ENCODE results near the gene ZNF197. TPM values are rescaled to one million over a fixed set of nuclear protein-coding genes. Genes with fewer than 3 reads are reported as not detected.
A peak's percentile ranks its signal among the peaks of the same experiment; 100 is the strongest.
"Not testable (repeated sequence)": the region's sequence is repeated elsewhere in the genome, so short reads cannot be mapped to it uniquely, and the experiment has no call there.

Gene ZNF197
- 1 to 10 TPM; 4.4 to 9.5 (median 6.9) TPM for total RNA-seq
- long read RNA-seq, partial matches to known transcripts = 0 of 1 reads
- long read RNA-seq, other reads (novel, unspliced or antisense) = 0 of 1 reads

- Histone ChIP-seq H3K27me3 (no peaks in the 10 kb centered on the region), H3K4me1 (peaks cover 0 to 8% (median 4%) of the 10 kb centered on the region in 4 donors), H3K27ac (peak within 1 kb of the TSS; percentile 60 to 89 (median 79)), H3K9me3 (no peaks in the 10 kb centered on the region), H3K4me3 (peak within 1 kb of the TSS; percentile 93 to 95 (median 94)), H3K36me3 (peaks cover 0 to 5% (median 0%) of the 10 kb centered on the region in 4 donors)
- ATAC-seq (peak; percentile 98 to 100 (median 98)), DNase-seq (peak; percentile 82 to 90 (median 87))
- intact Hi-C loops (cut with DNase I) = no loop called here
- WGBS (ENCODE audit: insufficient coverage, low coverage, low lambda C conversion rate, missing lambda C conversion rate) = 4% methylated on average over 3 of the region's 47 CpGs
- TF ChIP-seq CTCF (IDR thresholded peaks at IDR 0.05) (peak in 3 of 4 donors; percentile 19 to 31 (median 20)), POLR2A (IDR thresholded peaks at IDR 0.05) (peak; percentile 47)
Observed at GRCh38 chr3:44624749-44625480, at the start of gene ZNF197. Gene ZNF197, plus strand, starts transcription at chr3:44625036. Its CDS starts 4,119 bp downstream, at chr3:44629155.

GRCh38 chr3:44576613-44577012 is 48.2 kb upstream of the ZNF197 start:
- peaks cover 0 to 11% (median 3%) of the 10 kb centered on the region in 4 donors for H3K9me3 ChIP-seq
- no peaks in the 10 kb centered on the region for H3K4me1 ChIP-seq
- no peak overlapping the region for H3K4me3 ChIP-seq
- ATAC-seq (no peak), DNase-seq (no peak)
- no peak for TF ChIP-seq CTCF (IDR thresholded peaks at IDR 0.05)
- TF ChIP-seq POLR2A (IDR thresholded peaks at IDR 0.05) = no peak
- H3K27me3 ChIP-seq = no peaks in the 10 kb centered on the region
- no peak overlapping the region for H3K27ac ChIP-seq
- H3K36me3 ChIP-seq = peaks cover 0 to 3% (median 0%) of the 10 kb centered on the region in 4 donors
- intact Hi-C loops (cut with DNase I) = no loop called here

DNA sequence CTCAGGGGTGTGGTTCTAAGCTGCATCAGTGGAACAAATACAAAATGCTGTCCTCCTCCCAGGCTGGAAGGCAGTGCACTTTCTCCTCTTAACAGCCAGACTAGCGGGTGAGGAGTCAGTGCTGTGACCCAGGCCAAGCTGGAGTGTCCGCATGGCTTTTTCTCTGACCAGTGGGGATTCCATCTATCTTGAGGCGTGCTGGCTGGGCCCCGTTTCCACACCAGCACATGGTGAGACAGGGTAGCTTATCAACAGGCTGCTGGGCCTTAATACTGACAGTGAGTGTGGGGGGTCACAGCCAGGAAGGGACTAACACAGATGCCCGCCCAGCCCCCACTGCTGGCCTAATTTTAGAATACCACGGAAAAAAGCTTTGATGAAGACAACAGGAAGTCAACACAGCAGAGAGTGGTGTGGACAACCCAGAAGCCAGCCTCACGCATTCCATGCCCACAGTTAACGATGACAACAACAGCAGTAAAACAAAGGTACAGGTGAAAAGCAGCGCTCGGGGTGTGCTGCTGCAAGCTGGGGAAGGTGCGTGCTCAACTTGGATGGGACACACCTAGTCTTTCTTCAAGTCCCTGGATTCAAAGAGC is 47.4 kb upstream of the ZNF197 start:
- H3K27ac ChIP-seq; H3K4me3 ChIP-seq; H3K36me3 ChIP-seq; ATAC-seq; intact Hi-C loops (cut with DNase I); H3K9me3 ChIP-seq; DNase-seq; H3K4me1 ChIP-seq; H3K27me3 ChIP-seq: not testable (repeated sequence)
- 77% methylated on average over 5 of the region's 11 CpGs for WGBS (ENCODE audit: insufficient coverage, low coverage, low lambda C conversion rate, missing lambda C conversion rate)

DNA sequence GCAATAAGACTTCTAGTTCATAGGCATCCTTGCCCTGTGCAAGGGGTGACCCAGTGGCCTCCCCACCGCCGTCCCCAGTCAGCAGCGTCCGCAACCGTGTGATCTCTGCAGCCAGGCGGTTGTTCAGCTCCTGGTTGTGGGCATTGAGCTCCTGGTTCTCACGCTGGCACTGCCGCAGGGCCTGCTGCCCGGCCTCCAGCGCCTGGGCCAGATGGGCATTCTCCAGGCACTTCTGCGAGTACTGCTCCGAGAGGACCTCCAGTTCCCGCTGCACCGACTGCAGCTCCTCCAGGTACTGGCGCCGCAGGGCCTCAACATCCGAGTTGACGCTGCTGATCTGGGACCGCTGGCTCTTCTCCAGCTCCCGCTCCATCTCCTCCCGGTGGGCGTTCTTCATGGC is 46.5 kb upstream of the ZNF197 start:
- 95% methylated on average over 12 of the region's 22 CpGs for WGBS (ENCODE audit: insufficient coverage, low coverage, low lambda C conversion rate, missing lambda C conversion rate)
- H3K9me3 ChIP-seq; H3K4me3 ChIP-seq; ATAC-seq; intact Hi-C loops (cut with DNase I); H3K36me3 ChIP-seq; H3K4me1 ChIP-seq; H3K27ac ChIP-seq; DNase-seq; H3K27me3 ChIP-seq: not testable (repeated sequence)

GRCh38 chr3:44578924-44579515 is 45.8 kb upstream of the ZNF197 start:
- DNase-seq; H3K27ac ChIP-seq; H3K9me3 ChIP-seq; H3K4me3 ChIP-seq; H3K27me3 ChIP-seq; H3K36me3 ChIP-seq; intact Hi-C loops (cut with DNase I); H3K4me1 ChIP-seq: not testable (repeated sequence)
- 95% methylated on average over 12 of the region's 37 CpGs for WGBS (ENCODE audit: insufficient coverage, low coverage, low lambda C conversion rate, missing lambda C conversion rate)
- peak in 1 of 4 donors; percentile 15 for ATAC-seq

GRCh38 chr3:44579749-44580148 is 45.1 kb upstream of the ZNF197 start:
- ATAC-seq; DNase-seq; H3K27me3 ChIP-seq; H3K4me3 ChIP-seq; H3K36me3 ChIP-seq; H3K9me3 ChIP-seq; H3K27ac ChIP-seq; intact Hi-C loops (cut with DNase I); H3K4me1 ChIP-seq: not testable (repeated sequence)
- 95% methylated on average over 4 of the region's 15 CpGs for WGBS (ENCODE audit: insufficient coverage, low coverage, low lambda C conversion rate, missing lambda C conversion rate)

- H3K27me3 ChIP-seq; H3K36me3 ChIP-seq; DNase-seq; H3K9me3 ChIP-seq; H3K27ac ChIP-seq; ATAC-seq; intact Hi-C loops (cut with DNase I); H3K4me1 ChIP-seq; H3K4me3 ChIP-seq: not testable (repeated sequence)
- 40% methylated on average over 1 of the region's 62 CpGs for WGBS (ENCODE audit: insufficient coverage, low coverage, low lambda C conversion rate, missing lambda C conversion rate)
Observed at GRCh38 chr3:44580971-44581370, 43.9 kb upstream of the ZNF197 start.
